ENCODE results near the gene PLEKHN1. TPM values are rescaled to one million over a fixed set of nuclear protein-coding genes. Genes with fewer than 3 reads are reported as not detected.

Gene PLEKHN1
- total and polyA plus RNA-seq, 2 of the 4 experiments (the other 2 are of a cell fraction) = 0.54 to 2.1 TPM

DNA sequence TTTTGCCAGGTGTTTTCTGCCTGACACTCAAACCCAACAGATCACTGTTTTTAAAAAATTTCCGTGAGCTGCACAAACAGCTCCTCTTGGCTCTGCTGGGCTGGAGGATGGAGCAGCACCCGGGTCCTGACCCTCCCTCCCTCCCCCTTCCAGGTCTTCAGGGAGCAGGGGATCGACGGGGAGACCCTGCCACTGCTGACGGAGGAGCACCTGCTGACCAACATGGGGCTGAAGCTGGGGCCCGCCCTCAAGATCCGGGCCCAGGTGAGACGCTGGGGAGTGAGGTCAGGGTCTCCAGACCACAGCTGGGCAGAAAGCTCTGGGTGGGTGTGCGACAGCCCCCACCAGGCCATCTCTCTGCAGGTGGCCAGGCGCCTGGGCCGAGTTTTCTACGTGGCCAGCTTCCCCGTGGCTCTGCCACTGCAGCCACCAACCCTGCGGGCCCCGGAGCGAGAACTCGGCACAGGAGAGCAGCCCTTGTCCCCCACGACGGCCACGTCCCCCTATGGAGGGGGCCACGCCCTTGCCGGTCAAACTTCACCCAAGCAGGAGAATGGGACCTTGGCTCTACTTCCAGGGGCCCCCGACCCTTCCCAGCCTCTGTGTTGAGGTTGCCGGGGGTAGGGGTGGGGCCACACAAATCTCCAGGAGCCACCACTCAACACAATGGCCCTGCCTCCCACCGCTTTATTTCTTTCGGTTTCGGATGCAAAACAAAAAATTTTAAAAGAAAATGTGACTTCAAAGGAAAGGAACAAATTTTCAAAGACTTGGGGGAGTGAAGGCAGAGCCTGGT, 22.5 kb upstream of the PLEKHN1 start:
- H3K9ac ChIP-seq (ENCODE audit: low read depth, low read length) = no peak overlapping the region; the same call in 1 of the 2 replicates
- peak overlapping the region; percentile 82 for H3K27ac ChIP-seq (ENCODE audit: insufficient read depth, low read length)
- 57% methylated on average over 4 of the region's 27 CpGs; no CpG with 5 or more reads in 1 of the 2 experiments for WGBS, 2 experiments (ENCODE audit: extremely low coverage in 2 of 2, insufficient read length in 1 of 2)

More for the DNA sequence above, 22.5 kb upstream of the PLEKHN1 start:
- no peak overlapping the region for H3K56ac ChIP-seq (ENCODE audit: extremely low read depth, insufficient read depth, low read length)
- ATAC-seq (ENCODE audit: low read depth) (no peak), DNase-seq (no peak)
- H2BK20ac ChIP-seq (ENCODE audit: low read depth, low read length) = peak overlapping the region; percentile 43; the same call in 1 of the 2 replicates
- H2BK15ac ChIP-seq (ENCODE audit: low read depth, low read length) = no peak overlapping the region; the same call in 2 of the 3 replicates
- ChIA-PET POLR2A (ENCODE audit: unreplicated experiment) (no interaction called here), CTCF (no interaction called here)
- peak overlapping the region; percentile 64 for H3K4ac ChIP-seq (ENCODE audit: low read depth, low read length)
- no peak overlapping the region for H3K23ac ChIP-seq (ENCODE audit: low read depth, low read length)
- H3K4me3 ChIP-seq (ENCODE audit: insufficient read depth, low read depth, low read length) = no peak overlapping the region
- H4K5ac ChIP-seq (ENCODE audit: low read depth, low read length) = peak overlapping the region; percentile 21; the same call in 1 of the 2 replicates
- H2AFZ ChIP-seq (replicated peaks; ENCODE audit: low read length, poor library complexity) = no peak overlapping the region
- peak overlapping the region; percentile 70 for H2AK5ac ChIP-seq (ENCODE audit: low read depth, low read length)
- dilution Hi-C loops (cut with HindIII; ENCODE audit: low sequenced_read_pairs, unreplicated experiment) = no loop called here
- H3K9me1 ChIP-seq (ENCODE audit: insufficient read depth, low read length) = no peaks in the 10 kb centered on the region
- H2BK5ac ChIP-seq (ENCODE audit: low read depth, low read length, poor library complexity, severe bottlenecking) = peak overlapping the region; percentile 72
- peak overlapping the region; percentile 53; the same call in 1 of the 2 replicates for H3K18ac ChIP-seq (ENCODE audit: low read depth, low read length)
- H3K9me3 ChIP-seq (ENCODE audit: control insufficient read depth, insufficient read depth, low read length) = no peaks in the 10 kb centered on the region
- H2BK120ac ChIP-seq (ENCODE audit: low read depth, low read length) = peak overlapping the region; percentile 42
- H3K27me3 ChIP-seq (ENCODE audit: control insufficient read depth, insufficient read depth, low read length) = no peaks in the 10 kb centered on the region
- no TSS peak for BruUV-seq (replicated peaks)
- H3K36me3 ChIP-seq (ENCODE audit: control insufficient read depth, insufficient read depth, low read length) = peaks cover 31% of the 10 kb centered on the region
- H4K8ac ChIP-seq (ENCODE audit: low read depth in 2 of 2, low read length in 2 of 2) = peak overlapping the region; percentile 24 to 25; a peak in 3 of 4 replicates
- TF ChIP-seq RCOR1 (IDR thresholded peaks at IDR 0.05; ENCODE audit: insufficient replicate concordance, low read length) (no peak), NFE2L2 (IDR thresholded peaks at IDR 0.05; ENCODE audit: low read depth, low read length) (no peak)
- H3K14ac ChIP-seq (replicated peaks; ENCODE audit: low read depth, low read length) = peak overlapping the region; percentile 8; the same call in 1 of the 2 replicates
- H2AK9ac ChIP-seq (replicated peaks; ENCODE audit: low read depth, low read length, poor library complexity) = peak overlapping the region; percentile 56
- peaks cover 45% of the 10 kb centered on the region for H3K4me1 ChIP-seq (ENCODE audit: control insufficient read depth, insufficient read depth, low read length)
- H3K79me1 ChIP-seq (ENCODE audit: low read depth in 1 of 2, low read length in 2 of 2) = 0 out of 4 replicates have a peak, but pooled peaks cover 0 to 5% of the 10 kb centered on the region in 2 experiments
- H3K4me2 ChIP-seq (ENCODE audit: low read depth, low read length) = peak overlapping the region; percentile 35; the same call in 1 of the 2 replicates
- in situ Hi-C loops (cut with MboI; ENCODE audit: low sequenced_read_pairs) = no loop called here
- H4K91ac ChIP-seq (ENCODE audit: insufficient read depth, low read depth, low read length) = peak overlapping the region; percentile 74
- intact Hi-C loops (cut with micrococcal nuclease) = no loop called here
- H4K20me1 ChIP-seq (ENCODE audit: insufficient read depth, low read length) = peaks cover 16% of the 10 kb centered on the region
